Body of pancreas (tissue), 4 donors: ENCODE results near the gene CLIP4.

Source experiments
- POLR2A ChIP-seq, 3 donors: fragments of 450-650 bp; IDR thresholded peaks; one replicate each; pipeline ENCODE4 v1.6.1; 2016; ENCODE audit warnings: antibody characterized with exemption in 3 of 3, mild to moderate bottlenecking in 2 of 3
- TF ChIP-seq, protein P1 (sequence below), 7 experiments: fragments of 450-650 bp in 4 of 7; fragments of 200-600 bp in 3 of 7; sonication (generic) in 3 of 7; IDR thresholded peaks; one replicate each; pipeline ENCODE4 v1.5.1; 2016 to 2019; ENCODE audit warnings: antibody characterized with exemption in 7 of 7

- TF ChIP-seq, protein P1, sequence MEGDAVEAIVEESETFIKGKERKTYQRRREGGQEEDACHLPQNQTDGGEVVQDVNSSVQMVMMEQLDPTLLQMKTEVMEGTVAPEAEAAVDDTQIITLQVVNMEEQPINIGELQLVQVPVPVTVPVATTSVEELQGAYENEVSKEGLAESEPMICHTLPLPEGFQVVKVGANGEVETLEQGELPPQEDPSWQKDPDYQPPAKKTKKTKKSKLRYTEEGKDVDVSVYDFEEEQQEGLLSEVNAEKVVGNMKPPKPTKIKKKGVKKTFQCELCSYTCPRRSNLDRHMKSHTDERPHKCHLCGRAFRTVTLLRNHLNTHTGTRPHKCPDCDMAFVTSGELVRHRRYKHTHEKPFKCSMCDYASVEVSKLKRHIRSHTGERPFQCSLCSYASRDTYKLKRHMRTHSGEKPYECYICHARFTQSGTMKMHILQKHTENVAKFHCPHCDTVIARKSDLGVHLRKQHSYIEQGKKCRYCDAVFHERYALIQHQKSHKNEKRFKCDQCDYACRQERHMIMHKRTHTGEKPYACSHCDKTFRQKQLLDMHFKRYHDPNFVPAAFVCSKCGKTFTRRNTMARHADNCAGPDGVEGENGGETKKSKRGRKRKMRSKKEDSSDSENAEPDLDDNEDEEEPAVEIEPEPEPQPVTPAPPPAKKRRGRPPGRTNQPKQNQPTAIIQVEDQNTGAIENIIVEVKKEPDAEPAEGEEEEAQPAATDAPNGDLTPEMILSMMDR (IDR thresholded peaks at IDR 0.05): no peak
- TF ChIP-seq POLR2A (IDR thresholded peaks at IDR 0.05): no peak
Observed at GRCh38 chr2:29155578-29155977, 40.4 kb downstream of the CLIP4 start.
